Small intestine (tissue), 7 donors: Measurements from ENCODE around the gene PCYT2. TPM values are rescaled to one million over a fixed set of nuclear protein-coding genes. Genes with fewer than 3 reads are reported as not detected.

ENCODE experiments used
- DNase-seq, 2 donors: peaks; one replicate each; pipeline versions ENCODE4 v3.0.0 to v3.0.0-alpha.2; 2013
- FAIRE-seq: peaks from 2 replicates; lab custom pipeline; 2012; peaks lifted over from hg19 to GRCh38; lab: Jason Lieb, UNC
- H3K27ac ChIP-seq, 3 donors: one replicate each; pipeline ENCODE4 v1.5.1; 2013; ENCODE audit warnings: low read length in 2 of 3, mild to moderate bottlenecking in 2 of 3, control low read depth in 1 of 3, inconsistent platforms in 1 of 3, low read depth in 1 of 3, moderate library complexity in 1 of 3
- H3K27me3 ChIP-seq, 3 donors: one replicate each; pipeline ENCODE4 v1.6.1; 2013; ENCODE audit warnings: low read length in 3 of 3, inconsistent platforms in 1 of 3; ENCODE audit not compliant: control insufficient read depth in 3 of 3, insufficient read depth in 3 of 3
- H3K36me3 ChIP-seq, 3 donors: one replicate each; pipeline ENCODE4 v1.6.1; 2013; ENCODE audit warnings: low read length in 3 of 3, inconsistent platforms in 1 of 3, low read depth in 1 of 3, mild to moderate bottlenecking in 1 of 3, moderate library complexity in 1 of 3; ENCODE audit not compliant: control insufficient read depth in 3 of 3, insufficient read depth in 2 of 3
- H3K4me1 ChIP-seq, 3 donors: one replicate each; pipeline ENCODE4 v1.6.1; 2013; ENCODE audit warnings: low read length in 2 of 3, inconsistent platforms in 1 of 3, low read depth in 1 of 3, mild to moderate bottlenecking in 1 of 3, moderate library complexity in 1 of 3; ENCODE audit not compliant: control insufficient read depth in 3 of 3, insufficient read depth in 2 of 3
- H3K4me3 ChIP-seq, 3 donors: one replicate each; pipeline ENCODE4 v1.5.1; 2013; ENCODE audit warnings: low read length in 3 of 3, control low read depth in 1 of 3, inconsistent platforms in 1 of 3, low read depth in 1 of 3, mild to moderate bottlenecking in 1 of 3, moderate library complexity in 1 of 3
- H3K9me3 ChIP-seq, 2 donors: one replicate each; pipeline ENCODE4 v1.6.1; 2013; ENCODE audit warnings: low read depth in 1 of 2, low read length in 1 of 2; ENCODE audit not compliant: control insufficient read depth in 2 of 2, insufficient read depth in 1 of 2
- WGBS, 3 donors: extraction: QIAGEN DNeasy Blood & Tissue Kit; methylation state at CpG; one replicate each; pipeline ENCODE4 v1.1.7; 2013; 5-methylcytosine and 5-hydroxymethylcytosine counted together
- polyA plus RNA-seq, 4 donors: library from polyadenylated mRNA; stranded (reverse) in 3 of 4; unstranded in 1 of 4; fragments of 200-250 nt in 3 of 4; fragments of 120-200 nt in 1 of 4; gene quantifications; one replicate each; pipeline versions ENCODE4 v1.2.1 to v1.2.3, GENCODE V29; 2013
- donor health status: healthy with polysubstance abuse.
- donor health status: control.
- donor health status: control.
- donor health status: Bipolar disorder and iron deficiency.
- donor health status: healthy.

The PCYT2 gene
- polyA plus RNA-seq, 4 donors = 32.6 to 303 (median 174) TPM

DNA sequence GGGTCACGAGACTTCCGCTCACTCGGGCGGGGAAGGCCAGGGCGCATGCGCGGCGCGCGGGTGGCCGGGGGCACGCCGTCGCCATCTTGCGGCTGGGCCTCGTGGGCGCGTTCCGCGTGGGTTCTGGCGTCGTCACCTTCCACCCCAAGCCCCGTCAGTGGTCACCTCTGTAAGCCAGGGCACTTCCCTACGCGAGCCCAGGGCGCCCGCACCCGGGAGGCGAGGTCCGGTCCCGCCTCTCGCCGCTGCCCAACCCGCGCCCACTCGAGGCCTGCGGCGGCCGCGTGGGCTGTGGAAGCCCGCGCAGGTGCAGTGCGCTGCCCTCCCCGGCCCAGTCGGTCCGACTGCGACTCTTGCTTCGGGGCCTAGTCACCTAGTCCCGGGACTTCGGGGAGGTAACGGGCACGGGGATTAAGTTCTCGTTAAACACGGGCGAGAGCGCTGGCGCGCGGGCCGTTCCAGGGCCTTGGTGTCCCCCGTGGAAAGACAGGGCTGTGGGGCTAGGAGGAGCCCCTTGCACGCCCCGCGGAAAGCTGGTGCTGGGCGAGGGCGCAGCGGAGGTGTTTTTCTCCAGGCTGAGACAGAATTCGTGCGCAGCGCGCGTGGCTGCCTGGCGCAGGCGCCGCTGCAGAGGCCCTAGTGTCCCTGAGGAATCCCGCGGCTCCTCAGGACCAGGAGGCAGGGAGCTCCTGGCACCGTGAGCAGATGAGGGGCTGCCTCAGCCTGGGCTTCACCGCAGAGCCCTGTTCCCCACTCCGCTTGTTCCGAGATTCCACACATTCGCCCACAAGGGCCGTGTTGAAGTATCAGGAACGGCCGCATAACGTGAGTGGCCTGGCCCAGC lies 39.6 kb downstream of the PCYT2 start:
- Histone ChIP-seq H3K27me3 (no peaks in the 10 kb centered on the region), H3K27ac (peak overlapping the region; percentile 88 to 100 (median 99)), H3K4me3 (peak overlapping the region; percentile 78 to 98 (median 94)), H3K4me1 (peaks cover 0 to 40% (median 4%) of the 10 kb centered on the region in 3 donors), H3K9me3 (no peaks in the 10 kb centered on the region), H3K36me3 (peaks cover 4 to 43% (median 7%) of the 10 kb centered on the region in 3 donors)
- DNase-seq (peak; percentile 91 to 95), FAIRE-seq (no peak)
- 0 to 1% (median 1%) methylated on average over 72 to 86 of the region's 86 CpGs for WGBS, 3 donors

DNA sequence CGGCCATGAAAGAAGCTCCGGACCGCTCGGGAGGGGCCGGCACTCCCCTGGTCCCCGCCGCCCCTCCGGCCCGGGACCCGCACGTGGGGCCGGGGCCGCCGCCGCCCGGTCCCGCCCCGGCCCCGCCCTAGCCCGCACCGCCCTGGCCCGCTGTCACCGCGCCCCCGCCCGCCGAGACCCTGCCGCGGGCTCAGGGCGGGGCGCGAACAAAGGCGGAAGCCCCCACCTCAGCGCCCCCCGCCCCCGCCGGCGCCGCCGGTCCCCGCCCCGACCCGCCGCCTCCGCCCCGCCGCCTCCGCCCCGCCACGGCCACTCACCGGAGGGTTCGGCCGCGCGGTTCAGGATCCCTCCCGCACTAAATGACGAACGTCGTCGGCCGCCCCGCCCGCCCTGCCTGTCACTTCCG lies 40.2 kb downstream of the PCYT2 start, which contains the start of gene ARHGDIA:
Gene ARHGDIA, minus strand, starts transcription at position 357 of the 406 bp plus-strand sequence. CDS start 1,407 bp downstream, outside the sequence.
- Histone ChIP-seq H3K9me3 (no peaks in the 10 kb centered on the region), H3K27me3 (no peaks in the 10 kb centered on the region), H3K27ac (peak within 1 kb of the TSS; percentile 92 to 100 (median 99)), H3K4me3 (peak within 1 kb of the TSS; percentile 78 to 98 (median 94)), H3K36me3 (peaks cover 4 to 49% (median 7%) of the 10 kb centered on the region in 3 donors), H3K4me1 (peaks cover 0 to 46% (median 4%) of the 10 kb centered on the region in 3 donors)
- WGBS, 3 donors = 0 to 1% (median 1%) methylated on average over 13 to 64 of the region's 64 CpGs
- DNase-seq (peak in 1 of 2 donors; percentile 15), FAIRE-seq (no peak)

DNA sequence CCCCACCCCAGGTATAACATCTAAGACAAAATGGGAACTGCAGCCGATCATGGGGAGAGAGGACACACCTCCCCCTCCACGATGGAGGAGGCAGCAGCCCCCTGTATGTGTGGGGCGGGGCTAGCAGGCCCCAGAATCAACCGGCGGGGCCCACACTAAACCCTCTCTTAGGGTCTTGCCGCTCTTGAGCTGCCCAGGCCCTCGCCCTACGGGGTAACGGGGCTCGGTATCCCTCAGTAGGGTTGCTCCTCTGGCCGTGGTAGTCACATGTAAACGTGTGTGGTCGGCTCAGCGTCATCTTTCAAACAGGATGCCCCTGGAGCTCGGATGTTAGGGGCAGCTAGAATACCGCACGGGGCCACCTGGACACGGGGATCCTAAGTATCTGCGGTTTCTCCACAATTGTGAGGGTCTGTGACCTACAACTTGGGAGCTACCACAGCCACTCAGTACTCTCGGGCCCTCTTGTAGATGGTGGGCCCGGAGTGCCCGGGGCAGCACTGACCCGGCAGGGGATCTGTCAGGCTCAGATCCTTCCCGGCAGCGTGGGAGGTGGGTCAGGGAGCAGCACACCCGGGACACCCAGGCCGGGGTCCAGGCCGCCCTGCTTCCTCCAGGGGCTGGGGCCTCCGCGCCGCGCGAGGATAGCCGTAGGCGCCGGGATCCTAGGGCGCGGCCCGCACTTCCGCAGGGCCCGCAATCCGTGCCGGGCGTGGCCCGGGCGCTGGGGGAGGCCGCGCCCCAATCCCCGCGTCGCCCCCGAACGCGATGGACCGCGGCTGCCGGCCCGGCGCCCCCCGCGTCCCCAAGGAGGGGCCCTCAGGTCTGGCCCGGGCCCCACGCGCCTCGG lies 40.8 kb downstream of the PCYT2 start:
- peak overlapping the region; percentile 92 to 100 (median 99) for H3K27ac ChIP-seq
- H3K36me3 ChIP-seq = peaks cover 4 to 56% (median 7%) of the 10 kb centered on the region in 3 donors
- peaks cover 0 to 53% (median 4%) of the 10 kb centered on the region in 3 donors for H3K4me1 ChIP-seq
- peak overlapping the region; percentile 78 to 98 (median 94) for H3K4me3 ChIP-seq
- WGBS, 3 donors = 1 to 3% (median 2%) methylated on average over 43 to 65 of the region's 65 CpGs
- DNase-seq (peak; percentile 59 to 79), FAIRE-seq (no peak)
- H3K9me3 ChIP-seq = no peaks in the 10 kb centered on the region
- no peaks in the 10 kb centered on the region for H3K27me3 ChIP-seq

DNA sequence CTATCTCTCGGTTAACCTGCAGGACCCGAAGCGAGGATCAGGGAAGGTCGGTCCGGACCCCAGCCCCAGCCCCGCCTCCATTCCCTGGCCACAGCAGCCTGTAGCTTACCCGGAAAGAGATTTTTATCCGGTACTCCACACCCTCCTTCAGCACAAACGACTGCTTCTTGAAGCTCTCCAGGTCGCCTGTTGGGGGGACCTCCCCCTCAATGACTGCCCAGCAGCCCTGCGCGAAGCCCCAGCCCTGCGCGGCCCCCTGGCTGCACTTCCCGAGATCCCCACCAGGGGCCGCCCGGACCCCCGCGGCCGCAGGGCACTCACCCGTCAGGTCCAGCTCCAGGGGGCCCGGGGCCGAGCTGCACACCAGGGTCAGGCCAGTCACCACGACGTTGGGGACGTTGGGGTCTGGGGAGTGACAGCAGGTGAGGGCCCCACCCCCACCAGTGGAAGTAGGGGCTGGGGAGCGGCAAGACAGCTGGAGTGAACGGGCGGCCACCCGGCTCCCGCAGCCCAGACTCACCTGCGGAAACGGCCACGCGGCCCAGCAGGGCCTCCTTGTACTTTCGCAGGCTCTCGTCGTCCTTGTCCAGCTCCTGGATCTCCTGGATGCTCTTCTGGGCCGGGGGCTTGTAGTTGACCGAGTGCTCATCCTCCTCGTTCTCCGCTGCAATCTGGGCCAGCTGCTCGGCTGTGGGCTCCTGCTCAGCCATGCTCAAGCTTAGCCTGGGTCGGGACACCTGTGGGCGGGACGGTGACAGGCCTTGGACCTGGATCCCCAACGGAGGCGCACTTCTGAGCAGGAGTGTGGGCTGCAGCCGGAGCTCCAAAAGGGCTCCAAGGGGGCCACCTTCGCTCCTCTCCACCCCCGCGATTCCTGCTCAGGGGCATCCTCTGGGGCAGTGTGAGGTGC lies 41.7 kb downstream of the PCYT2 start:
- Histone ChIP-seq H3K27ac (peak overlapping the region; percentile 92 to 100 (median 99)), H3K4me3 (peak overlapping the region; percentile 78 to 98 (median 94)), H3K9me3 (no peaks in the 10 kb centered on the region), H3K36me3 (peaks cover 4 to 64% (median 7%) of the 10 kb centered on the region in 3 donors), H3K27me3 (no peaks in the 10 kb centered on the region), H3K4me1 (peaks cover 0 to 61% (median 4%) of the 10 kb centered on the region in 3 donors)
- FAIRE-seq = no peak
- WGBS, 3 donors = 16 to 27% (median 22%) methylated on average over 50 to 52 of the region's 52 CpGs
- peak; percentile 58 to 64 for DNase-seq

DNA sequence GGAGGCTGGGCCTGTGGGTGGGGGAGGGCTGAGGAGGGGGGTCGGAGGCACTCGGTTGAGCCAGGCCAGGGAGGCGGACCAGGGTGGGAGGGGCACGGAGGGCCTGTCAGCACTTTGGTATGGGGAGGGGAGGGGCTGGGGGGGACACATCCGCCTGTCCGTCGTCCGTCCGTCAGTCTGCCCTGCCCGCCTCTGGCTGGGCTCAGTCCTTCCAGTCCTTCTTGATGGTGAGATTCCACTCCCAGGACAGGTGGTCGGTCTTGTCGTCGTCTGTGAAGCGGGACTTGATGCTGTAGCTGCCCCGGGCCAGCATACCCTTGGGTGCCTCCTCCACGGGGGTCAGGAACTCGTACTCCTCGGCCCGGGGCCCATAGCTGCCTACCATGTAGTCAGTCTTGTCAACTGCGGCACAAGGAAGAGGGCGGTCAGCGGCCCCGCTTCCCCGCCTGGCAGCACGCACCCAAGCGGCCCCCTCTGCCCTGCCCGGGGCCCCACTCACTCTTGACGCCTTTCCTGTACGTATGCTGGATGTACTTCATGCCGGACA lies 42.5 kb downstream of the PCYT2 start:
- FAIRE-seq = no peak
- Histone ChIP-seq H3K9me3 (no peaks in the 10 kb centered on the region), H3K4me3 (no peak overlapping the region), H3K27ac (peak overlapping the region; percentile 93 to 100 (median 99)), H3K36me3 (peaks cover 4 to 72% (median 7%) of the 10 kb centered on the region in 3 donors), H3K27me3 (no peaks in the 10 kb centered on the region), H3K4me1 (peaks cover 0 to 66% (median 10%) of the 10 kb centered on the region in 3 donors)
- WGBS, 3 donors = 55 to 60% (median 56%) methylated on average over 24 to 30 of the region's 30 CpGs
- peak; percentile 17 to 39 for DNase-seq

DNA sequence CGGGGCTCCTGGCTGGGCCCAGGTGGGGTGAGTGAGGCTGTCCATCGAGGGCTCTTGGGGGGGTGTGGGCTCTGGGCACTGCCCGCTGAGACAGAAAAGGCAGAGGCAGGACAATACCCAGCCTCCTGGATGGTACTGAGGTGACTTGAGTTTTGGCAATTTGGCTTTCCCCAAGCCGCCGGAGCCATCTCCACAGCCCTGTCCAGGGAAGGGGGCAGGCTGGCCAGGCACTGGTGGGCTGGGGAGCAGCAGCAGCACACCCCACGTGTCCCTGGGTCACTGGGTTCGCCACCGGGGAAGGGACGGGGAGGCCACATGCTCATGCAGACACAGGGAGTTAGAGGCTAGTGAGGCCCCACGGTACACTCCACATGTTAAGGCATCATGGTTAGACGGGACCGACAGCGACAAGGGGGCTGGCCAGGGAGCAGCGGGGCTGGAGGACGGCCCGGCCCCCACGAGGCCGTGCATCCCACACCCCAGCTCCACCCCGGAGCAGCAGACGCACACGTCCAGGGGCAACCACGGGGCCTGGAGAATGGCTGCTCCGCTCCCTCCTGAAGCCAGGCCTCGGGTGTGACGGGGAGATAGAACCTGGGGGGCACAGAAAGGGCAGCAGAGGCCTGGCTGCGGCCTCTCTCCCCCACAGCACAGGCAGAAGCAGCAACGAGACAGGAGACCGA lies 43.1 kb downstream of the PCYT2 start:
- Histone ChIP-seq H3K4me1 (peaks cover 0 to 71% (median 13%) of the 10 kb centered on the region in 3 donors), H3K4me3 (no peak overlapping the region), H3K9me3 (no peaks in the 10 kb centered on the region), H3K27me3 (no peaks in the 10 kb centered on the region), H3K27ac (peak overlapping the region; percentile 93 to 99 (median 96)), H3K36me3 (peaks cover 4 to 76% (median 7%) of the 10 kb centered on the region in 3 donors)
- WGBS, 3 donors = 30 to 59% (median 43%) methylated on average over 21 to 28 of the region's 28 CpGs
- FAIRE-seq (no peak), DNase-seq (no peak)
